Measurements from ENCODE around the gene GNB1L. TPM values are rescaled to one million over a fixed set of nuclear protein-coding genes. Genes with fewer than 3 reads are reported as not detected.

The GNB1L gene
- total RNA-seq, 4 donors from 2014 or later, result 4.6 to 8.7 (median 6.8) TPM

- Histone ChIP-seq H3K36me3 (peaks cover 4 to 30% (median 9%) of the 10 kb centered on the region in 4 donors), H3K27ac (replicated peaks in 1 of 4) (no peak overlapping the region), H3K4me1 (peaks cover 0 to 6% (median 3%) of the 10 kb centered on the region in 4 donors), H3K4me3 (no peak overlapping the region), H3K9me3 (no peaks in the 10 kb centered on the region), H3K27me3 (no peaks in the 10 kb centered on the region)
- WGBS, result 95% methylated on average over 14 of the region's 20 CpGs
- no peak for TF ChIP-seq POLR2AphosphoS5 (IDR thresholded peaks at IDR 0.05)
- no peak for TF ChIP-seq CTCF (IDR thresholded peaks at IDR 0.05)
- no peak for TF ChIP-seq EP300 (IDR thresholded peaks at IDR 0.05)
- TF ChIP-seq POLR2A (IDR thresholded peaks at IDR 0.05; ENCODE audit: low read depth), result no peak
- intact Hi-C loops (cut with DNase I), result no loop called here
- DNase-seq (ENCODE audit: extremely low spot score), result no peak
Measured at GRCh38 chr22:19807914-19808872, 46.5 kb downstream of the GNB1L start.

- intact Hi-C loops (cut with DNase I), result no loop called here
- H3K4me3 ChIP-seq, result no peak overlapping the region
- no peaks in the 10 kb centered on the region for H3K9me3 ChIP-seq
- WGBS, result 92% methylated on average over 5 of the region's 15 CpGs
- TF ChIP-seq CTCF (IDR thresholded peaks at IDR 0.05) (no peak), POLR2AphosphoS5 (IDR thresholded peaks at IDR 0.05) (no peak), EP300 (IDR thresholded peaks at IDR 0.05) (no peak), POLR2A (IDR thresholded peaks at IDR 0.05; ENCODE audit: low read depth) (no peak)
- H3K4me1 ChIP-seq, result peaks cover 0 to 6% (median 3%) of the 10 kb centered on the region in 4 donors
- H3K36me3 ChIP-seq, result peaks cover 4 to 30% (median 9%) of the 10 kb centered on the region in 4 donors
- no peak overlapping the region for H3K27ac ChIP-seq (replicated peaks in 1 of 4)
- no peaks in the 10 kb centered on the region for H3K27me3 ChIP-seq
- no peak for DNase-seq (ENCODE audit: extremely low spot score)
Measured at GRCh38 chr22:19807161-19807913, 47.3 kb downstream of the GNB1L start.

GRCh38 chr22:19806213-19807160 is 48.2 kb downstream of the GNB1L start:
- intact Hi-C loops (cut with DNase I), result no loop called here
- peaks cover 4 to 30% (median 9%) of the 10 kb centered on the region in 4 donors for H3K36me3 ChIP-seq
- WGBS, result 84% methylated on average over 13 of the region's 38 CpGs
- no peaks in the 10 kb centered on the region for H3K9me3 ChIP-seq
- no peaks in the 10 kb centered on the region for H3K27me3 ChIP-seq
- H3K4me1 ChIP-seq, result peaks cover 0 to 9% (median 7%) of the 10 kb centered on the region in 4 donors
- no peak overlapping the region for H3K27ac ChIP-seq (replicated peaks in 1 of 4)
- no peak for TF ChIP-seq EP300 (IDR thresholded peaks at IDR 0.05)
- no peak for TF ChIP-seq CTCF (IDR thresholded peaks at IDR 0.05)
- no peak for TF ChIP-seq POLR2A (IDR thresholded peaks at IDR 0.05; ENCODE audit: low read depth)
- no peak for TF ChIP-seq POLR2AphosphoS5 (IDR thresholded peaks at IDR 0.05)
- H3K4me3 ChIP-seq, result no peak overlapping the region
- DNase-seq (ENCODE audit: extremely low spot score), result no peak

DNA sequence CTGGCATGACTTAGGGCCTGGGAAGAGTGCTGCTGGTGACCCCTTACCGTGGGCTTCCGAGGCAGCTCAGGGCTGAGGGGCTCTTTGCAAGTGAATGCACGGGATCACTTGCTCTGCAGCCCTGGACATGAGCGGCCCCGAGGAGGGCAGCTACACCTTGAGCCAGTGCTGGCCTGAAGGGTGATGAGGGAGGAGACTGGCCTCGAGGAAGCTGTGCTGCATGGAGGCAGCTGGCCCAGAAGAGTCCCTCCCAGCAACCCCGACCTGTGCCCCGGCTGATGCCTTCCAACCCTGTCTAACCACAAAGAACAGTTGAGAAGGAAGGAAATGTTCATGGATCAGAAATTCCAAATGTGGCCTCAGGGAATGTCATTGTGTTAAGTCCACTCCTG is 48.9 kb downstream of the GNB1L start:
- Histone ChIP-seq H3K27me3 (no peaks in the 10 kb centered on the region), H3K36me3 (peaks cover 4 to 32% (median 11%) of the 10 kb centered on the region in 4 donors), H3K27ac (replicated peaks in 1 of 4) (no peak overlapping the region), H3K4me1 (peaks cover 0 to 11% (median 7%) of the 10 kb centered on the region in 4 donors), H3K4me3 (no peak overlapping the region), H3K9me3 (no peaks in the 10 kb centered on the region)
- no peak for DNase-seq (ENCODE audit: extremely low spot score)
- 87% methylated on average over 8 of the region's 8 CpGs for WGBS
- intact Hi-C loops (cut with DNase I), result no loop called here
- TF ChIP-seq POLR2AphosphoS5 (IDR thresholded peaks at IDR 0.05), result no peak
- TF ChIP-seq CTCF (IDR thresholded peaks at IDR 0.05), result no peak
- TF ChIP-seq POLR2A (IDR thresholded peaks at IDR 0.05; ENCODE audit: low read depth), result no peak
- TF ChIP-seq EP300 (IDR thresholded peaks at IDR 0.05), result no peak

Measured in esophagus muscularis mucosa (tissue), 4 donors.